ENCODE results near the gene OR5K4. TPM values are rescaled to one million over a fixed set of nuclear protein-coding genes. Genes with fewer than 3 reads are reported as not detected.

OR5K4 gene
- total and polyA plus RNA-seq, 2 donors (not counting 1 experiment from before 2014, with no cell fraction given), result not detected

GRCh38 chr3:98404010-98404409 is 50.4 kb downstream of the OR5K4 start:
- H3K36me3 ChIP-seq (replicated peaks in 1 of 2; ENCODE audit: control extremely low read depth in 1 of 2, control insufficient read depth in 1 of 2, extremely low read depth in 1 of 2, insufficient read depth in 2 of 2, low read length in 1 of 2), result no peaks in the 10 kb centered on the region
- no peaks in the 10 kb centered on the region for H3K4me1 ChIP-seq (ENCODE audit: control insufficient read depth in 2 of 2, insufficient read depth in 2 of 2, low read length in 2 of 2)
- ChIA-PET POLR2A (no interaction called here), CTCF (no interaction called here)
- H3K4me2 ChIP-seq (replicated peaks; ENCODE audit: low read depth, low read length, poor library complexity, severe bottlenecking), result no peak overlapping the region
- no peaks in the 10 kb centered on the region for H3K79me2 ChIP-seq (ENCODE audit: control insufficient read depth, insufficient read depth, low read length)
- peaks cover 4 to 15% (median 13%) of the 10 kb centered on the region in 3 donors for H3K9me3 ChIP-seq (ENCODE audit: control extremely low read depth in 1 of 3, control insufficient read depth in 2 of 3, insufficient read depth in 1 of 3, low read length in 2 of 3)
- Mint-ChIP-seq H3K27me3 (peaks cover 3% of the 10 kb centered on the region), H3K4me1 (no peaks in the 10 kb centered on the region), H3K4me3 (no peak overlapping the region), H3K9me3 (ENCODE audit: insufficient read depth) (peaks cover 12% of the 10 kb centered on the region), H3K27ac (no peak overlapping the region)
- no peak overlapping the region for H2AFZ ChIP-seq (ENCODE audit: insufficient read depth, low read depth, low read length, poor library complexity, severe bottlenecking)
- H3K27me3 ChIP-seq (replicated peaks in 1 of 4; ENCODE audit: control extremely low read depth in 1 of 4, control insufficient read depth in 3 of 4, insufficient read depth in 4 of 4, low read length in 3 of 4), result no peaks in the 10 kb centered on the region
- no peak for TF ChIP-seq EZH2 (IDR thresholded peaks at IDR 0.05; ENCODE audit: borderline replicate concordance, insufficient read depth, low read depth, low read length, poor library complexity, severe bottlenecking)
- TF ChIP-seq, protein P1, sequence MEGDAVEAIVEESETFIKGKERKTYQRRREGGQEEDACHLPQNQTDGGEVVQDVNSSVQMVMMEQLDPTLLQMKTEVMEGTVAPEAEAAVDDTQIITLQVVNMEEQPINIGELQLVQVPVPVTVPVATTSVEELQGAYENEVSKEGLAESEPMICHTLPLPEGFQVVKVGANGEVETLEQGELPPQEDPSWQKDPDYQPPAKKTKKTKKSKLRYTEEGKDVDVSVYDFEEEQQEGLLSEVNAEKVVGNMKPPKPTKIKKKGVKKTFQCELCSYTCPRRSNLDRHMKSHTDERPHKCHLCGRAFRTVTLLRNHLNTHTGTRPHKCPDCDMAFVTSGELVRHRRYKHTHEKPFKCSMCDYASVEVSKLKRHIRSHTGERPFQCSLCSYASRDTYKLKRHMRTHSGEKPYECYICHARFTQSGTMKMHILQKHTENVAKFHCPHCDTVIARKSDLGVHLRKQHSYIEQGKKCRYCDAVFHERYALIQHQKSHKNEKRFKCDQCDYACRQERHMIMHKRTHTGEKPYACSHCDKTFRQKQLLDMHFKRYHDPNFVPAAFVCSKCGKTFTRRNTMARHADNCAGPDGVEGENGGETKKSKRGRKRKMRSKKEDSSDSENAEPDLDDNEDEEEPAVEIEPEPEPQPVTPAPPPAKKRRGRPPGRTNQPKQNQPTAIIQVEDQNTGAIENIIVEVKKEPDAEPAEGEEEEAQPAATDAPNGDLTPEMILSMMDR (IDR thresholded peaks at IDR 0.05), result no peak
- H4K20me1 ChIP-seq (ENCODE audit: control insufficient read depth, insufficient read depth, low read length, poor library complexity, severe bottlenecking), result no peaks in the 10 kb centered on the region
- no peak overlapping the region for H3K9ac ChIP-seq (ENCODE audit: low read length)
- no peak overlapping the region for H3K4me3 ChIP-seq (ENCODE audit: control extremely low read depth in 1 of 5, extremely low read depth in 1 of 5, insufficient read depth in 1 of 5, low read depth in 2 of 5, low read length in 4 of 5)
- intact Hi-C loops (cut with micrococcal nuclease), result no loop called here
- H3K27ac ChIP-seq (ENCODE audit: low read length in 2 of 2), result no peak overlapping the region
- ATAC-seq (ENCODE audit: low read depth) (no peak), DNase-seq (no peak)

Other genes with a start within 250 kb of the OR5K4 start
- gene OR5H1, start 223.1 kb upstream of the OR5K4 start, total RNA-seq, result 0.17 TPM in 1 of 2 replicates, not detected in the other
- not detected in 2 replicates for gene OR5H1, start 223.1 kb upstream of the OR5K4 start, polyA plus RNA-seq
- gene OR5H14, start 206.4 kb upstream of the OR5K4 start, total RNA-seq, result not detected in 2 replicates
- not detected in 2 replicates for gene OR5H14, start 206.4 kb upstream of the OR5K4 start, polyA plus RNA-seq
- gene OR5H15, start 187.2 kb upstream of the OR5K4 start, total RNA-seq, result not detected in 2 replicates
- gene OR5H15, start 187.2 kb upstream of the OR5K4 start, polyA plus RNA-seq, result not detected in 2 replicates
- not detected in 2 replicates for gene OR5H6, start 89.6 kb upstream of the OR5K4 start, total RNA-seq
- not detected in 2 replicates for gene OR5H6, start 89.6 kb upstream of the OR5K4 start, polyA plus RNA-seq
- not detected in 2 replicates for gene OR5H2, start 71.3 kb upstream of the OR5K4 start, total RNA-seq
- not detected in 2 replicates for gene OR5H2, start 71.3 kb upstream of the OR5K4 start, polyA plus RNA-seq
- gene OR5K3, start 36.8 kb downstream of the OR5K4 start, total RNA-seq, result not detected in 2 replicates
- not detected in 2 replicates for gene OR5K3, start 36.8 kb downstream of the OR5K4 start, polyA plus RNA-seq
- not detected in 2 replicates for gene OR5K1, start 109.3 kb downstream of the OR5K4 start, total RNA-seq
- not detected in 2 replicates for gene OR5K1, start 109.3 kb downstream of the OR5K4 start, polyA plus RNA-seq
- not detected in 2 replicates for gene OR5K2, start 143.8 kb downstream of the OR5K4 start, total RNA-seq
- not detected in 2 replicates for gene OR5K2, start 143.8 kb downstream of the OR5K4 start, polyA plus RNA-seq
- 132 and 134 TPM in 2 replicates for gene CLDND1, start 169.0 kb downstream of the OR5K4 start, total RNA-seq
- 69.4 and 149 TPM in 2 replicates for gene CLDND1, start 169.0 kb downstream of the OR5K4 start, polyA plus RNA-seq
- gene GPR15, start 178.1 kb downstream of the OR5K4 start, total RNA-seq, result 5.5 and 6.5 TPM in 2 replicates
- gene GPR15, start 178.1 kb downstream of the OR5K4 start, polyA plus RNA-seq, result 6.4 and 8.4 TPM in 2 replicates
- 17.5 and 22.0 TPM in 2 replicates for gene CPOX, start 239.8 kb downstream of the OR5K4 start, total RNA-seq
- gene CPOX, start 239.8 kb downstream of the OR5K4 start, polyA plus RNA-seq, result 6.8 and 8.1 TPM in 2 replicates